SW 1271 (cell line): Measurements from ENCODE around the gene MYO1G.

Experiments used
- DNase-seq, 2 experiments: peaks; one replicate each; lab custom pipeline; 2025; lab: John Stamatoyannopoulos, UW

The MYO1G gene

DNA sequence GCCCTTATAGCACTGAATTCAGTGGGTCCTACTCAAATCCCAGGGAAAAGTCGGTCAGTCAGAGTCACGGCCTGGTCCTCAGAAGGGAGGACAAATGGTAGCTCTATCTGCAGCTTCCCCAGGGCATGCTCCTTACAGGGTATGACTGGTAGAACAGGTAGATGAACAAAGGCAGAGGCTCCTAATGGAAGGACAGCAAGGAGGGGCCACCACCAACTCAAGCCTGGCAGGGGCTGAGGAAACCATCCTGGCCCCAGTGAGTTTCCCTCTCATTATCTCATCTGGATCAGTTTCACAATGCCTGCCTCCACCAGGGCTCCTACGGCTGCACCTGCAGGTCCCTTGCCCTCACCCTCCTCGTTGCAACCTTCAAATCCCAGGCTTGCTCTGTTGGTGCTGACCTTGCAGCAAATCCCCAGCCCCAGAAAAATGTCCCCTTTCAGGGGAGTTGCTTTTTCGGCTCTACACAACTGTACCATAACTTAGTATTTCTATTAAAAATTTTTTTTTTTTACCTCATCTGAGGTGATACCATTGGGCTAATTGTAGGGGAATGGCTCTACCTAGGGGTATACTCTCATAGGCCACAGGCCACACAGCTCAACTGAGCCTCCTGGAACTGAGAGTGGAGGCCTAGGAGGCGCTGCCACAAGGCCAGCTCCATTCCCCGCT, 2.4 kb upstream of the MYO1G start:
- DNase-seq: no peak

DNA sequence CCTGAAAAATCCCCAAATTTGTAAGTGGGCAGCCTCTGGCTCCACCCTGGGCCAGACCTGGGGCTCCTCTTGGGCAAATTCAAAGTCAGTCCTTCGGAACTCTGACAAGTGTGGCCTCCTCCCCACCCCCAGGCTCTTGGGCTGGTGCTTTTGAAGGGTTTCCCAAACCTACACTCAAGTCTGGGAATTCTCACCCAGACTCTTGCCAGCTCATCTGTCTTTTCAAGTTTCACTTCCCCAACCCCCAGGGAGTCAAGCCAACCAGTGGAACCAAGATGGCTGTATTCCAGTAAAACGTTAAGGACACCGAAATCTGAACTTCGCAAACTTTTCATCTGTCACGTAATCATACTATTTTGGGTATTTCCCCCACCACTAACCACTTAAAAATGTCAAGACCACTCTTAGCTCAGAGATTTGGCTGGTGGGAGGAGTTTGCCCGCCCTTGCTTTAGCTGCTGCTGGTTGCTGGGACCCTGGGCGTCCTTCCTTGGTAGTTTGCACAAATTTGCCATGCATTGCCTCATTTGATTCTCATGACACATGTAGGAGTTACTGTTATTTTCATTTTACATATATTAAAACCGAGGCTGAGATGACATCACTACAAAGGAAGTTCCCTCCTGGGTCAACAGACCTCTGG, 1.7 kb upstream of the MYO1G start:
- no peak for DNase-seq

DNA sequence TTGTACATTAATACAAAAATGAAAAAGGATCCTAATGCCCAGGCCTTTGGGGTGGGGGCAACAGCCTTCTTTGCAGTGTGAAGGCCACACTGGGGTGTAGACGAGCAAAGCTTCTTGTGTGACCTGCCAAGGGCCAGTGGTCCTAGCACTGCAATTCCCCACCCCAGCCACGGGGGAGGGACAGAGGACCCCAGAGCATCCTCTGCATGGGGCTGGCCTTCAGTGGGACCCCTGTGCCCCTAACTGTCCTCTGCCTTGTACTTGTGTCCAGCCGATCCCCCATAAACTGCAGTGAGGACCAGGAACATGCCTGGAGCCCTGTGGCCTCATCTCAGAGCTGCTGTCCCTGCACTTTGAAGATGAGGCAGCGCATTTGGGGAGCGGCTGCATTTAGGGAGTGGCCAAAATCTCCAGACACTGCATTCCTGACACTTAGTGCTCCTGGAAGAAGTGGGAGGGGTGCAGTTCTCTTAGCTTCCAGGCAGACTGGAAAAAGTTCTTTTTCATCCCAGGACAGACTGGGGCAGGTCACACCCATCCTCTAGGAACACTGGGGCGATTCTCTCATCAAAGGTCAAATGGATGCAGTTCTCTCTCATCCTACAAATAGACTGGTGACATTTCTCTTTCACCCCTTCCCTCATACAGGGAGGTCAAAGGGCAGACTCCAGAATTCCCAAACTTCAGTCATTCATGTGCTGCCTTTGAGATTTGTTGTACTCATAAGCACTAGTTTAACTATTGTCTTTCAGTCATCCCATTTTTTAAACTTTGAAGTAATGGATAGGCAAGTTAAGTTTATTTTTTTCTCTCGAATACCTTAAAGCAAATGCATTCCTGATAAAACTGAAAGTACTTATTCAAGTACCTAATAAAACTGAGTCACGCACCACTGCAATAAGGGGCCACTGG, 922 bp upstream of the MYO1G start:
- DNase-seq: no peak

GRCh38 chr7:44977959-44978335, 868 bp downstream of the MYO1G start:
- no peak for DNase-seq

DNA sequence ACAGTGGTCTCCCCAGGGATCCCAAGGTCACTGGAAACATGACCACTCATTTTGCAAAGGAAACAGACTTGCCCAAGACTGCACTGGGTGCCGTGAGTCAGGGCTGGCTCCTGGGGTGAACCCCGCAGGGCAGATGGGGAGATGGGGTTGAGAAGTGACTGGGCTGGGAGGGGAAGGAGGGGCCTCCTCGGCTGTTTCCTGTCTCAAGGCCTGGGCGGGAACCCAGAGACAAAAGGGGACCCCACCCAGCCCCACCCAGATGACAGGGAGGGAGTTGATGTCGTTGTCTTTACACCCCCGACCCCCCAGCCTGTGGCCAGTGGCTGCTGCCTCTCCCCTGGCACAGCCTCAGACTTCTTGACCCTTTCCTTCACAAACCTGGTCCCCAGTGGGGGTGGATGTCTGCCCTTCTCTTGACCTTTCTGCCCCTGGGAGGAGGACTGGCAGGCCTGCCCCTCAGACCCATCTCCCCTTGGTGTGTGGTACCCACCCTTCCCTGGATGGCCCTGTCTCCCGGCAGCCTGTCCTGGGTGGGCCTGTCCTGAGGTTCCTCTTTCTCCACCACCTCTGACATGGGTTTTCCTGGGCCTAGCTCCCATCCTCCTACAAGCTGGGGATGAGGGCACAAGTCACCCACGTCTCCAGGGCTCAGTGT, 1.4 kb downstream of the MYO1G start:
- no peak for DNase-seq

DNA sequence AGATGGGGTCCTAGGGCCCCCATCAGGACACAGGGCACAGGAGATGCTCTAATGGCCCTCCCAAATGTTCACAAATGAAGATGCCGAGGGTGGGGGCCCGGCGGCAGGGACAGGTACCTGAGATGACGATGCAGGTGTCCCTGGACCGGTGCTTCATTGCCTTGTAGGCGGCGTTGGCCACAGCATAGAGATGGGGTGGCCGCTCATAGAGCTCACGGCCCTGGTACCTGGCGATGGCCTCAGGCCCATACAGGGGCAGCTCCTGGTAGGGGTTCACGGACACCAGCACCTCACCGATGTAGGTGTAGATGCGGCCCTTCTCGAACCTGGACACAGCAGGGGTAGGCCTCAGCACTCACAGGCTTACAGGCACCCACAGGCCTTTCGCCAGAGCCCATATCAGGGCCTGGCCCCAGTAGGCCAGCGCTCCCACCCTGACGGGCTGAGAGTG, 2.0 kb downstream of the MYO1G start:
- no peak for DNase-seq

DNA sequence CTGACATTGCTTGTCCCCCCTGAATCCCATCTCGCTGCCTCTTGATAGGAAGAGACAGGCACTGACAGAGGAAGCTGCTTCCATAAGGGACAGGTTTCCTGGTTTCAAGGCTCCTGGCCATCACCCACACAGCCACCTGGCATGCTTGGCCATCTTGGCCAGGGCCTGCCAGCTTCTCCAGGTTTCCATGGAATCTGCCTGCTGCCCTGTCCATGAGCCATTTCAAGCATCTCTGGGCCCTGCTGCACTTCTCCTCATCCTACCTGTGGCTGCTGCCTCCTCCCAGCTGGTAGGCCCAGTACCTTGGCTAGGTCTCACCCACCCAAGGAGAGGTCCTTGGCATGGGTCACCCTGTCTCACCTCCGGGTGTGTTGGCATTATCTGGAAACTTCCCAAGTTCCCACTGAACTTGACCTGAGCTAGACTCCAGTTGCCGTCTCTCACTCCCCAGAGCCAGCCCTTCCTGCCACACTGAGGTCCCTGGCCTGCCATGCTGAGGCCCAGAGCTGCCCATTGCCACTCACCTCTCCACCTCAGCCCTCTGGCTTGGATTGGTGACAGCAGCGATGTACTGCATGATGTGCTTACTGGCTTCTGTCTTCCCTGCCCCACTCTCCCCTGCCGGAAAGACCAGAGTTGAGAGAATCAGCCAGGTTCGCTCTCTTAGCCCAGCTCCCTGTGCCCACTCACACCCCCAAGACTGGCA, 2.6 kb downstream of the MYO1G start:
- DNase-seq: no peak

DNA sequence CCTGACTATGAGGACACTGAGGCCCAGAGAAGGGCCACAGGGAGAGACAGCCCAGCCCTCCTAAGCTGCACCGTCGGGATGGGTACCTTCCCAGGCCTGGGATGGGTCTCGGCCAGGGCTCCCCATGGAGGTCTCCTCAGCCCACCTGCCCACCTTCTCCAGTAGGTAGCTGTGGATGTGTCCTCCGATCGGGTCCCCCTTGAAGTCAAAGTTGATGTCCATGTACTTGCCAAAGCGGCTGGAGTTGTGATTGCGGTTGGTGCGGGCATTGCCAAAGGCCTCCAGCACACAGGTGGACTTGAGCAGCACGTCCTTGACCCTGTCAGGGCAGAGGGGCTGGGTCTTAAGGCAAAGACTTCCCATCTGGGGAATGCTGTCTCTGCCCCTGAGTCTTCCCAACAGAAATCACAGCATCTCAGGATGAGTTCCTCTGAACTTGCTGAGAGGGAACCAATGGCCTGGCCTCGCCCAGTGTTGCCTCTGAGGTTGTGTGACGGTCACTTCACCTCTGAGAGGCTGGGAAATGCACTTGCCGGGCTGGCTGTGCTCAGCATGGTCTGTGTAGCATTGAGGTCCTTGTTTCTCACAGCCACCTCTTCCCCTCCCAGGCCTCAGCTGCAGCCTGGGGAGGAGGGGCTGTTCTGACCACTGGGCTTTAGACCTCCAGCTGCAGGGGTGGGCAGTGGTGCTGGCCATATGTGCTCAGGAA, 3.3 kb downstream of the MYO1G start:
- DNase-seq: no peak

GRCh38 chr7:44974549-44974948, 4.3 kb downstream of the MYO1G start:
- no peak for DNase-seq

DNA sequence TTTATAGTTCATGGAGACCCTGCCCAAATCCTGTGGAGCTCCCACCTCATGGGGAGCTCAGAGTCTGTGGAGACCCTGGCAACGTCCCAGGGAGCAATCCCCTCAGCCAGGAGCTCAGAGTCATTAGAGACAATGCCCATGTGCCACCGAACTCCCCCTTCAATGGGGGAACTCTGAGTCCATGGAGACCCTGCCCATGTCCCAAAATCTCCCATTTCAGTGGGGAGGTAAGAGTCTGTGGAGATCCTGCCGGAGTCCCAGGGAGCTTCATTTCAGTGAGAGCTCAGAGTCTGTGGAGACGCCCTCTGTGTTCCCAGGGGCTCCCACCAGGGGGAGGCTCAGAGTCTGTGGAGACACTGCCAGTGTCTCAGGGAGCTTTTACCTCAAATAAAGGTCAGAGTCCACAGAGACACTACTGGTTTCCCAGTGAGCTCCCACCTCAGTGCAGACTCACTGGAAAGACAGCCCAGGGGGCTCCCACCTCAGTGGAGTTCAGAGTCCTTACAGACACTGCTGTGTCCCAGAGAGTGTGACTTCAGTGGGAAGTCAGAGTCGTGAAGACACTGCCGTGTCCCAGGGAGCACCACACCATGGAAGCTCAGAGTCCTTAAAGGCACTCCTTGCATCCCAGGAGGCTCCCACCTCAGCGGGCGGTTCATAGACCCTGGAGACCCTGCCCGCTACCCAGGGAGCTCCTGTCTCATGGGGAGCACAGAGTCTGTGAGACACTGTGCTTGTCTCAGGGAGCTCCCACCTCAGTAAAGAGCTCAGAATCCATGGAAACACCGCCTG, 5.0 kb downstream of the MYO1G start:
- DNase-seq: no peak

DNA sequence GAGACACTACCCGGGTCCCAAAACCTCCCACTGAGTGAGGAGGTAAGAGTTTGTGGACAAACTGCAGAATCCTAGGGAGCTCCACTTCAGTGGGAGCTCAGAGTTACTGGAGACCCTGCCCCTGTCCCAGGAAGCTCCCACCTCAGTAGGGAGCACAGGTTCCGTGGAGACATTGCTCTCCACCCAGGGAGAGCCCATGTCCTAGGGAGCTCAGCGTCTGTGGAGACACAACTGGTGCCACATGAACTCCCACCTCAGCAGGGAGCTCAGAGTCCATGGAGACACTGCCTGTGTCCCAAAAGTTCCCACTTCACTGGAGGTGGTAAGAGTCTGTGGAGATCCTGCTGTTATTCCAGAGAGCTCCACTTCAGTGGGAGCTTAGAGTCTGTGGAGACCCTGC, 6.3 kb downstream of the MYO1G start:
- DNase-seq: no peak

- DNase-seq: no peak
Observed at GRCh38 chr7:44971902-44972441, 6.8 kb downstream of the MYO1G start.

GRCh38 chr7:44971188-44971901, 7.5 kb downstream of the MYO1G start:
- DNase-seq: no peak

GRCh38 chr7:44970523-44971051, 8.2 kb downstream of the MYO1G start:
- no peak for DNase-seq

DNA sequence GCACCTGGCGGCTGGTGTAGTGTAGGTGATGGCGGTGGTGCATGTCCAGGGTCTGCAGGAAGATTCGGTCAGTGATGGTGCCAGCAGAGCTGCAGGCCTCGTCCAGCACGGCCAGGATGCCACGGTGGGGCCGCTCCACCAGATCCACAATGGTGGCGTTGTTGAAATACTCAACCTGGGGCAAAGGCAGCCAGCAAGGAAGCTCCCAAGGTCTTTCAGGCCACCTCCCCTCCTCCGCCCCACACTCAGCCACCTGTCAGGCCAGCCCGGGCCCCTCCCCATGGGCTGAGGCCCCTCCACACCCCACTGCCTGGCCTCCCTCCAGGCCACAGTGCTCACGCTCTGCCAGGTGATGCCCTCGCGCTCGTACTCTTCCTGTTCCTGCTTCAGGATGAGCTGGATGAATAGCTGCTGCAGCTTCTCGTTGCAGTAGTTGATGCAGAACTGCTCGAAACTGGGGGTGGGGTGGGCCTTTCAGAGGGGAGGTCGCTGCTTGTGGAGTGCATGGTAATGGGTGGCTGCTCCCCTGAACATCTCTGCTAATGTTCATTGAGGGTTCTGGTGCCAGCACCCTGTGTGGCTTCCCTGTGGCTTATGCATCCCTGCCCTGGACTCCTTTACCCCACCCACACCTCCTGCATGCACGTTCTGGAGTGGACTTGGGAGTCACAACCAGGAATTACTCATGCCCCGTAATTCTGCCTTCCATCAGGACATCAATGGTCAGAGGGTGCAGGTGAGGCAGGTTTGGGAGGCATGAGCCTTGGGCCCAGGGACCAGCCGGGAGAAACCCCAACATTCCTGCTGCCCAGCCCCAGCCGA, 8.9 kb downstream of the MYO1G start:
- DNase-seq: no peak

- DNase-seq: no peak
Observed at GRCh38 chr7:44969049-44969700, 9.6 kb downstream of the MYO1G start.

- DNase-seq: no peak
Observed at GRCh38 chr7:44967571-44968446, 11.0 kb downstream of the MYO1G start.
